HTR-8/SVneo (cell line): ENCODE data around the gene PLCB2.

ENCODE experiments used
- DNase-seq: peaks from one replicate; pipeline ENCODE4 v3.0.0; 2011; ENCODE audit warnings: low spot score, mixed read lengths; ENCODE audit not compliant: insufficient read length
- FAIRE-seq: peaks from 2 replicates; lab custom pipeline; 2011; peaks lifted over from hg19 to GRCh38; lab: Jason Lieb, UNC

PLCB2 gene

GRCh38 chr15:40242601-40243000 lies 65.1 kb downstream of the PLCB2 start:
- no peak for FAIRE-seq
- DNase-seq = no peak

GRCh38 chr15:40242213-40242599 lies 65.5 kb downstream of the PLCB2 start:
- FAIRE-seq = no peak
- DNase-seq = no peak

GRCh38 chr15:40241269-40242212 lies 66.2 kb downstream of the PLCB2 start:
- FAIRE-seq = no peak
- DNase-seq = no peak

GRCh38 chr15:40240619-40241221 lies 67.0 kb downstream of the PLCB2 start:
- no peak for DNase-seq
- FAIRE-seq = no peak

GRCh38 chr15:40239693-40240618 lies 67.8 kb downstream of the PLCB2 start:
- no peak for DNase-seq
- no peak for FAIRE-seq

GRCh38 chr15:40239404-40239692 lies 68.4 kb downstream of the PLCB2 start:
- DNase-seq (no peak), FAIRE-seq (no peak)

GRCh38 chr15:40238532-40239403 lies 69.0 kb downstream of the PLCB2 start, which contains the start of gene PAK6:
Gene PAK6, plus strand, starts transcription at chr15:40239063. Its CDS starts 25,723 bp downstream, at chr15:40264786.
- FAIRE-seq (peak; percentile 73), DNase-seq (peak; percentile 56)
